ENCODE measurements around the gene BMP6. TPM values are rescaled to one million over a fixed set of nuclear protein-coding genes. Genes with fewer than 3 reads are reported as not detected.

BMP6 gene
- total and polyA plus RNA-seq, 2 experiments from 2014 or later: 0.84 to 2.8 TPM

DNA sequence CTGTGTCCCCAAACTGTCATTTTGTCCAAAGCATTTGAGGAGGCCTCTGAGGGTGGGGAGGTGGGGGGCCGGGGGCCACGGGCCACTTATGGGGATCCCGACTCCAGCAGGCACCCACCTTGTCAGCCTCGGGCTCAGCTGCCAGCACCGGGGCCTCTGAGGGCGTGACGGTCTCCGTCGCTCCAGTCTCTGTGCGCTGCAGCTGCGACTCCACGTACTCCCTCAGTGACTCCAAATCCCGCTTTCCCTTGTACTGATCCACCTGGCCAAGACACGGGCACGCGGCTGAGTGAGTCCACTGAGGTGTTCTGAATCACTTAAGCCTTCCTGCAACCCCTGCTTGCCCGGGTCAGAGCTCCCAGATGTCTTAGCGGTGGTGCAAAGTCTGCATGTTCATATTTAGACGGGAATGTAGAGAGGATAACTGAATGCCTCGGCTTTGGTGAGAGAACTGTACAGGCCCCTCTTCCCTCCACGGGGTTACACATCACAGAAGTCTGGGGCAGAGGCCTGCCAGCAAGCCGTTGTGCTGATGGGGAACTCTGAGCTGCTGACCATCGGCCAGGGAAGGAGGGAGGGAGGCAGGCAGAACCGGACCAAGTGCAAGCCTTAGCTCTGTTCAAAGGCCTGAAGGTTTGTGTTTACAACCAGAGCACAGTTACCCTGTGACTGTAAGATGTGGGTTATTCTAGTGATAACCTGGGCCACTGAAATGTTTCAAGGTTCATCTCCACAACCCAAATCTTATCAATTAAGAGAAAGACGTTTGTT is 162.9 kb downstream of the BMP6 start:
- H3K36me3 Mint-ChIP-seq (ENCODE audit: low read depth): peaks cover 96% of the 10 kb centered on the region

More for the DNA sequence above, 162.9 kb downstream of the BMP6 start:
- H3K36me3 ChIP-seq (ENCODE audit: insufficient read depth): peaks cover 41% of the 10 kb centered on the region
- H3K9me2 ChIP-seq (ENCODE audit: insufficient read depth): no peaks in the 10 kb centered on the region
- ATAC-seq: no peak
- H3F3A ChIP-seq (replicated peaks; ENCODE audit: low read depth): no peaks in the 10 kb centered on the region
- peaks cover 5% of the 10 kb centered on the region for H3K27me3 Mint-ChIP-seq (ENCODE audit: insufficient read depth, low read depth, poor library complexity)
- no peak overlapping the region for H3K4me3 ChIP-seq
- no peaks in the 10 kb centered on the region for H3K27me3 ChIP-seq (ENCODE audit: insufficient read depth)
- no peak for DNase-seq (ENCODE audit: low spot score)
- no peak overlapping the region for H2AFZ ChIP-seq
- no peak overlapping the region for H3K27ac Mint-ChIP-seq
- H3K4me1 Mint-ChIP-seq: no peaks in the 10 kb centered on the region
- TF ChIP-seq POLR2AphosphoS5 (IDR thresholded peaks at IDR 0.05; ENCODE audit: low read depth): no peak
- TF ChIP-seq ZNF114 (CRISPR knock-in tag; IDR thresholded peaks at IDR 0.05): no peak
- TF ChIP-seq EZH2phosphoT487 (IDR thresholded peaks at IDR 0.05; ENCODE audit: unreplicated experiment): no peak
- TF ChIP-seq, protein P1, sequence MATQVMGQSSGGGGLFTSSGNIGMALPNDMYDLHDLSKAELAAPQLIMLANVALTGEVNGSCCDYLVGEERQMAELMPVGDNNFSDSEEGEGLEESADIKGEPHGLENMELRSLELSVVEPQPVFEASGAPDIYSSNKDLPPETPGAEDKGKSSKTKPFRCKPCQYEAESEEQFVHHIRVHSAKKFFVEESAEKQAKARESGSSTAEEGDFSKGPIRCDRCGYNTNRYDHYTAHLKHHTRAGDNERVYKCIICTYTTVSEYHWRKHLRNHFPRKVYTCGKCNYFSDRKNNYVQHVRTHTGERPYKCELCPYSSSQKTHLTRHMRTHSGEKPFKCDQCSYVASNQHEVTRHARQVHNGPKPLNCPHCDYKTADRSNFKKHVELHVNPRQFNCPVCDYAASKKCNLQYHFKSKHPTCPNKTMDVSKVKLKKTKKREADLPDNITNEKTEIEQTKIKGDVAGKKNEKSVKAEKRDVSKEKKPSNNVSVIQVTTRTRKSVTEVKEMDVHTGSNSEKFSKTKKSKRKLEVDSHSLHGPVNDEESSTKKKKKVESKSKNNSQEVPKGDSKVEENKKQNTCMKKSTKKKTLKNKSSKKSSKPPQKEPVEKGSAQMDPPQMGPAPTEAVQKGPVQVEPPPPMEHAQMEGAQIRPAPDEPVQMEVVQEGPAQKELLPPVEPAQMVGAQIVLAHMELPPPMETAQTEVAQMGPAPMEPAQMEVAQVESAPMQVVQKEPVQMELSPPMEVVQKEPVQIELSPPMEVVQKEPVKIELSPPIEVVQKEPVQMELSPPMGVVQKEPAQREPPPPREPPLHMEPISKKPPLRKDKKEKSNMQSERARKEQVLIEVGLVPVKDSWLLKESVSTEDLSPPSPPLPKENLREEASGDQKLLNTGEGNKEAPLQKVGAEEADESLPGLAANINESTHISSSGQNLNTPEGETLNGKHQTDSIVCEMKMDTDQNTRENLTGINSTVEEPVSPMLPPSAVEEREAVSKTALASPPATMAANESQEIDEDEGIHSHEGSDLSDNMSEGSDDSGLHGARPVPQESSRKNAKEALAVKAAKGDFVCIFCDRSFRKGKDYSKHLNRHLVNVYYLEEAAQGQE (IDR thresholded peaks at IDR 0.05; ENCODE audit: unreplicated experiment): no peak
- TF ChIP-seq, protein P2, sequence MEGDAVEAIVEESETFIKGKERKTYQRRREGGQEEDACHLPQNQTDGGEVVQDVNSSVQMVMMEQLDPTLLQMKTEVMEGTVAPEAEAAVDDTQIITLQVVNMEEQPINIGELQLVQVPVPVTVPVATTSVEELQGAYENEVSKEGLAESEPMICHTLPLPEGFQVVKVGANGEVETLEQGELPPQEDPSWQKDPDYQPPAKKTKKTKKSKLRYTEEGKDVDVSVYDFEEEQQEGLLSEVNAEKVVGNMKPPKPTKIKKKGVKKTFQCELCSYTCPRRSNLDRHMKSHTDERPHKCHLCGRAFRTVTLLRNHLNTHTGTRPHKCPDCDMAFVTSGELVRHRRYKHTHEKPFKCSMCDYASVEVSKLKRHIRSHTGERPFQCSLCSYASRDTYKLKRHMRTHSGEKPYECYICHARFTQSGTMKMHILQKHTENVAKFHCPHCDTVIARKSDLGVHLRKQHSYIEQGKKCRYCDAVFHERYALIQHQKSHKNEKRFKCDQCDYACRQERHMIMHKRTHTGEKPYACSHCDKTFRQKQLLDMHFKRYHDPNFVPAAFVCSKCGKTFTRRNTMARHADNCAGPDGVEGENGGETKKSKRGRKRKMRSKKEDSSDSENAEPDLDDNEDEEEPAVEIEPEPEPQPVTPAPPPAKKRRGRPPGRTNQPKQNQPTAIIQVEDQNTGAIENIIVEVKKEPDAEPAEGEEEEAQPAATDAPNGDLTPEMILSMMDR (conservative IDR thresholded peaks at IDR 0.05; ENCODE audit: low read depth in 2 of 2): no peak
- TF ChIP-seq ZNF462 (CRISPR knock-in tag; IDR thresholded peaks at IDR 0.05): no peak
- TF ChIP-seq NANOG (IDR thresholded peaks at IDR 0.05; ENCODE audit: borderline replicate concordance): no peak
- no peak for TF ChIP-seq JUNB (IDR thresholded peaks at IDR 0.05; ENCODE audit: unreplicated experiment)
- TF ChIP-seq CREB1 (CRISPR knock-in tag; IDR thresholded peaks at IDR 0.05; ENCODE audit: low read depth): no peak
- no peak for TF ChIP-seq STAT1 (IDR thresholded peaks at IDR 0.05; ENCODE audit: unreplicated experiment)
- no peak for TF ChIP-seq ETS1 (IDR thresholded peaks at IDR 0.05)
- no peak for TF ChIP-seq EZH2 (IDR thresholded peaks at IDR 0.05; ENCODE audit: low read depth, unreplicated experiment)
- no peak for TF ChIP-seq ZNF331 (CRISPR knock-in tag; IDR thresholded peaks at IDR 0.05; ENCODE audit: low read depth)
- peaks cover 12% of the 10 kb centered on the region for H4K20me1 ChIP-seq (replicated peaks; ENCODE audit: insufficient read depth)
- no peak overlapping the region for H3K27ac ChIP-seq (ENCODE audit: low read depth)
- H3K4me2 ChIP-seq: no peak overlapping the region
- H3K9me3 Mint-ChIP-seq: no peaks in the 10 kb centered on the region; the same call in 2 of the 3 replicates
- no peaks in the 10 kb centered on the region for H3K79me2 ChIP-seq (replicated peaks; ENCODE audit: insufficient read depth)
- no peak overlapping the region for H3K4me3 Mint-ChIP-seq
- H3K4me1 ChIP-seq (ENCODE audit: insufficient read depth): no peaks in the 10 kb centered on the region
